Testis (tissue), 3 donors: ENCODE results near the gene KCNJ10. TPM values are rescaled to one million over a fixed set of nuclear protein-coding genes. Genes with fewer than 3 reads are reported as not detected.

ENCODE experiments used
- DNase-seq: peaks from one replicate; pipeline ENCODE4 v3.0.0-alpha.2; 2019
- H3K27ac ChIP-seq, 2 donors: fragments of 200-600 bp; sonication (generic); one replicate each; pipeline ENCODE4 v1.5.1; 2019
- H3K27me3 ChIP-seq: fragments of 200-600 bp; sonication (generic); one replicate; pipeline ENCODE4 v1.5.1; 2019
- H3K36me3 ChIP-seq: fragments of 200-600 bp; sonication (generic); one replicate; pipeline ENCODE4 v1.5.1; 2017; ENCODE audit warnings: low read depth; ENCODE audit errors: missing control alignments
- H3K4me1 ChIP-seq: fragments of 200-600 bp; sonication (generic); one replicate; pipeline ENCODE4 v1.5.1; 2019
- H3K4me3 ChIP-seq, 2 donors: fragments of 200-600 bp; sonication (generic); one replicate each; pipeline ENCODE4 v1.5.1; 2017 to 2019
- H3K9me3 ChIP-seq: fragments of 200-600 bp; sonication (generic); one replicate; pipeline ENCODE4 v1.5.1; 2017
- CTCF ChIP-seq, 3 experiments: fragments of 450-650 bp in 2 of 3; fragments of 200-600 bp in 1 of 3; sonication (generic) in 1 of 3; IDR thresholded peaks; one replicate each; pipeline ENCODE4 v1.5.1; 2016 to 2019; ENCODE audit warnings: antibody characterized with exemption in 3 of 3, mild to moderate bottlenecking in 2 of 3, moderate library complexity in 1 of 3
- POLR2A ChIP-seq: fragments of 450-650 bp; IDR thresholded peaks from one replicate; pipeline ENCODE4 v1.6.1; 2017; ENCODE audit warnings: antibody characterized with exemption, mild to moderate bottlenecking, moderate library complexity
- WGBS, 2 donors: methylation state at CpG; one replicate each; pipeline ENCODE4 v1.1.5; 2018; 5-methylcytosine and 5-hydroxymethylcytosine counted together
- intact Hi-C: fragments of 100-400 bp; cut with DNase I; formaldehyde crosslinking; loops from one replicate; pipeline ENCODE4 v1.15.1; 2023; ENCODE audit warnings: low total_unique reads
- polyA plus RNA-seq: library from polyadenylated mRNA; stranded (reverse); fragments of 350-450 nt; fragmentation: Illumina TruSeq; extraction: RNeasy Lipid Tissue Mini Kit (QIAGEN cat#74804); gene quantifications from one replicate; pipeline ENCODE4 v1.2.3, GENCODE V29; 2014; ENCODE audit warnings: low read depth, low replicate concordance; ENCODE audit not compliant: insufficient read depth
- total RNA-seq, 2 donors: library from RNA; depleted of rRNA; stranded (reverse); fragments of >200 nt; gene quantifications; one replicate each; pipeline ENCODE4 v1.2.3, GENCODE V29; 2016

Gene KCNJ10
- total and polyA plus RNA-seq, 3 donors from 2014 or later: 0.79 to 1.9 (median 1.5) TPM

- Histone ChIP-seq H3K27me3 (no peaks in the 10 kb centered on the region), H3K9me3 (no peaks in the 10 kb centered on the region), H3K36me3 (no peaks in the 10 kb centered on the region), H3K4me3 (no peak overlapping the region), H3K4me1 (no peaks in the 10 kb centered on the region), H3K27ac (no peak overlapping the region)
- no peak for DNase-seq
- whole genome bisulfite sequencing, 2 donors: 44 to 61% methylated on average over 3 of the region's 3 CpGs
- TF ChIP-seq POLR2A (no peak), CTCF (IDR thresholded peaks at IDR 0.05) (no peak)
- intact Hi-C loops: no loop called here
These were observed 105.8 kb downstream of the KCNJ10 start for GRCh38 chr1:159964144-159964543.

GRCh38 chr1:159962176-159962575 is 107.8 kb downstream of the KCNJ10 start:
- intact Hi-C loops: no loop called here
- no peaks in the 10 kb centered on the region for H3K36me3 ChIP-seq
- H3K4me3 ChIP-seq: no peak overlapping the region
- H3K9me3 ChIP-seq: no peaks in the 10 kb centered on the region
- TF ChIP-seq POLR2A (no peak), CTCF (IDR thresholded peaks at IDR 0.05) (no peak)
- no peaks in the 10 kb centered on the region for H3K27me3 ChIP-seq
- H3K27ac ChIP-seq: no peak overlapping the region
- WGBS, 2 donors: 92 to 98% methylated on average over 11 of the region's 11 CpGs
- DNase-seq: no peak
- H3K4me1 ChIP-seq: no peaks in the 10 kb centered on the region

- WGBS, 2 donors: 86 to 91% methylated on average over 15 of the region's 15 CpGs
- H3K36me3 ChIP-seq: no peaks in the 10 kb centered on the region
- no peaks in the 10 kb centered on the region for H3K9me3 ChIP-seq
- no peak overlapping the region for H3K27ac ChIP-seq
- DNase-seq: no peak
- no peaks in the 10 kb centered on the region for H3K27me3 ChIP-seq
- H3K4me1 ChIP-seq: no peaks in the 10 kb centered on the region
- intact Hi-C loops: no loop called here
- no peak overlapping the region for H3K4me3 ChIP-seq
- TF ChIP-seq CTCF (IDR thresholded peaks at IDR 0.05): no peak
- no peak for TF ChIP-seq POLR2A
These were observed 108.3 kb downstream of the KCNJ10 start for GRCh38 chr1:159961636-159962035.

GRCh38 chr1:159960721-159961381 is 109.1 kb downstream of the KCNJ10 start:
- WGBS, 2 donors: 32 to 41% methylated on average over 4 to 5 of the region's 5 CpGs
- intact Hi-C loops: no loop called here

More at GRCh38 chr1:159960721-159961381, 109.1 kb downstream of the KCNJ10 start:
- Histone ChIP-seq H3K9me3 (no peaks in the 10 kb centered on the region), H3K27me3 (no peaks in the 10 kb centered on the region), H3K36me3 (no peaks in the 10 kb centered on the region), H3K27ac (no peak overlapping the region), H3K4me3 (no peak overlapping the region), H3K4me1 (no peaks in the 10 kb centered on the region)
- no peak for DNase-seq
- TF ChIP-seq POLR2A (no peak), CTCF (IDR thresholded peaks at IDR 0.05) (no peak)
